ENCODE measurements around the gene KIF18A.

KIF18A gene

DNA sequence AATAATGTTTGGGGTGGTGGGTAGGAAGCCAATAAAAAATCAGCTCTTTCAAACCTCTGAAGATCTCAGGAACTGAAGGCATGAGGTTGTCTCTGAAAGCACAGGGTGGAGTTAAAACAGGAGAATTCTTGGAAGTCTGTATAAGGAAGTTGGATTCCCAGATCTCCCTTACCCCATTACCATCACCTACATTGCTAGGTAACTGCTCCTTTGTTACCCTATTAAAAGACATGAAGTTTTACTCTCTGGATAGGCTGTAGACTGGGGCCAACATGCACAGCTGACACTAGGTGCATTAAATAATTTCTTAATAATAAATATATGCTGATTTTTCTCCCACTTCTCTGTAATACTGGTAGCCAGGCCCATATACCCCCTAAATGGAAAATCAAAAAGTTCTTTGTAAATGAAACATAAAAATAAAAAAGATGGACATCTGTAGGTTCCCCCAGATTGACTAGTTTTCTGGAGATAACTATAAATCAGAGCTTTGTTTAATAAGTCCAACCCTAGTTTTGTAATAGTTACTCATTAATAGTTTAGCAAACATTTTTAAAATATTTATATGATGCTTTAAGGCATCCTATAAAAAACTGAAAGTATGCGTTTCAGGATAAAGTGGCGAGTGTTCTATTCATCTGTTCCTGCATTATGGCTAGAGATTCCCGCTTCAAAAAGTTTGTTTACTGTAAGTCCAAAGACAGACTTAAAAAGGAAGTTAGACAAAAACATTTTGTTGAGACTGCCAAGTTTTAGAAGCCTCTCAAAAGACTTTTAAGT lies 63.8 kb downstream of the KIF18A start:
- no peak for DNase-seq (ENCODE audit: low spot score)

DNA sequence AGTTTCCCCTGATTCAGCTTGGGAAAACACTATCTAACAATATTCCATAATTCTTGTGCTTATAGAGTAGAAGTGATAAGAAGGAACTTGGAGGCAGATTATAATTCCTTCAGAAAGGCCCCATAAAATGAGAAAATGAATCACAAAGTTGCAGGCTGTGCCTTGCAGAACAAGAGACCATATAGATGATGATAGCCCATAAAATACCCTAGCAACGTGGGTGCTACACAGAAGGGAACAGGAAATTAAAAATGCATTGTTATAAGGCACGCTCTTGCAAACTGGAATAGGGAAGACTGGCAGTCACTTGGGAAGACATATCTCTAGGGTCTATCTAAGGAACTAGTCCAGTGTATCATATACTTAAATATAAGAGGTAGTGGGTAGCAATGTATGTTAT lies 67.6 kb downstream of the KIF18A start:
- DNase-seq (ENCODE audit: low spot score) = no peak

- DNase-seq (ENCODE audit: low spot score) = no peak
These were observed 69.2 kb downstream of the KIF18A start for GRCh38 chr11:28038775-28039174.

GRCh38 chr11:28026634-28027290 lies 81.2 kb downstream of the KIF18A start:
- peak; percentile 16 for DNase-seq (ENCODE audit: low spot score)

GRCh38 chr11:28017816-28018215 lies 90.1 kb downstream of the KIF18A start:
- no peak for DNase-seq (ENCODE audit: low spot score)

DNA sequence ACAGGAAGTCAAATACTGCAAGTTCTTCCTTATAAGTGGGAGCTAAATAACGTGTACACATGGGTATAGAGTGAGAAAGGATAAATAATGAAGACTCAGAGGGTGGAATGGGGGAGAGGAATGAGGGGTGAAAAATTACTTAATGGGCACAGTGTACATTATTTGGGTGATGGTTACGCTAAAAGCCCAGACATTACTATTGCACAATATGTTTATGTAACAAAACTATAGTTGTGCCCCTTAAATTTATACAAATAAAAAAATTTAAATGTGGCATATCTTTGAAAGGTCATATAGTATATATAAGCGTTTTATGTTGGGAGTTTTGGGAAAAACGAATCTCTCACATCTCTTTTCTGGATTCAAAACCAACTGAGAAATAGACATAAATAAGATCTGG lies 96.1 kb downstream of the KIF18A start:
- no peak for DNase-seq (ENCODE audit: low spot score)

- no peak for DNase-seq (ENCODE audit: low spot score)
These were observed 98.0 kb downstream of the KIF18A start for GRCh38 chr11:28009996-28010395.

DNA sequence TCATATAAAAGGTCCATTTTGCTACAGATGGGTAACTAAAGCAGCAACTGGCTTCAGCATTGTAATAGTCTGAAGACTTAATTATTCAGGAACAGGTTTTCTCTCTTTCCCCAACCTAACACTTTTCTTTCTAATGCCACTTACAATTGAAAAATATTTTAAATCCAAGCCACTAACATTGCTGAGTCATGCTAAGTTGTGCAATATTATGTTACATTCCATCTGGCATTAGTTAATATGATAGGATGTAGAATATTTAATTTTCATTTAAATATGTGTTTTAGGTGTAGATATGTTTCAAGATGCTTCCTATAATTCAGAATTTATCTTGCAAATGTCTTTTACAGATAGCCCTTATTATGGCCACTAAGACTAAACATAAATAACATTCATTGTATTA lies 98.6 kb downstream of the KIF18A start:
- DNase-seq (ENCODE audit: low spot score) = no peak

GRCh38 chr11:28003615-28004014 lies 104.3 kb downstream of the KIF18A start:
- DNase-seq (ENCODE audit: low spot score) = no peak

- DNase-seq (ENCODE audit: low spot score) = no peak
These were observed 109.4 kb downstream of the KIF18A start for GRCh38 chr11:27998552-27998951.

GRCh38 chr11:27997344-27997743 lies 110.6 kb downstream of the KIF18A start:
- no peak for DNase-seq (ENCODE audit: low spot score)

DNA sequence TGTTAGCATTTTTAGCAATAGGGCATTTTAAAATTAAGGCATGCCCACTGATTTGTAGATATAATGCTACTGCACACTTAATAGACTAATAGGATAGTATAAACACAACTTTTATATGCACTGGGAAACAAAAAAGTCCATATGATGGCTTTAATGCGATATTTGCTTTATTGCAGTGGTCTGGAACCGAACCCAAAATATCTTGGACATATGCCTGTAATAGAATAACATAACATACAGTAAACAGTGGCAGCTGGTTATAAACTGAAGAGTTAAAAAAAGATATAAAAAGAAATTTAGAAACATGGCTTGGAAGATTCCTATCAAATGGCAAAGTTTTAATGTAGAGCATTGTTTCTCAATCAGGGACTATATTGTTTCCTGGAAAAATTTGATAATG lies 111.9 kb downstream of the KIF18A start:
- DNase-seq (ENCODE audit: low spot score) = no peak

- no peak for DNase-seq (ENCODE audit: low spot score)
These were observed 112.9 kb downstream of the KIF18A start for GRCh38 chr11:27995083-27995482.

GRCh38 chr11:27991736-27992135 lies 116.2 kb downstream of the KIF18A start:
- no peak for DNase-seq (ENCODE audit: low spot score)

- no peak for DNase-seq (ENCODE audit: low spot score)
These were observed 130.4 kb downstream of the KIF18A start for GRCh38 chr11:27977527-27977926.

- no peak for DNase-seq (ENCODE audit: low spot score)
These were observed 130.9 kb downstream of the KIF18A start for GRCh38 chr11:27977031-27977430.

GRCh38 chr11:27976262-27976661 lies 131.7 kb downstream of the KIF18A start:
- DNase-seq (ENCODE audit: low spot score) = no peak

DNA sequence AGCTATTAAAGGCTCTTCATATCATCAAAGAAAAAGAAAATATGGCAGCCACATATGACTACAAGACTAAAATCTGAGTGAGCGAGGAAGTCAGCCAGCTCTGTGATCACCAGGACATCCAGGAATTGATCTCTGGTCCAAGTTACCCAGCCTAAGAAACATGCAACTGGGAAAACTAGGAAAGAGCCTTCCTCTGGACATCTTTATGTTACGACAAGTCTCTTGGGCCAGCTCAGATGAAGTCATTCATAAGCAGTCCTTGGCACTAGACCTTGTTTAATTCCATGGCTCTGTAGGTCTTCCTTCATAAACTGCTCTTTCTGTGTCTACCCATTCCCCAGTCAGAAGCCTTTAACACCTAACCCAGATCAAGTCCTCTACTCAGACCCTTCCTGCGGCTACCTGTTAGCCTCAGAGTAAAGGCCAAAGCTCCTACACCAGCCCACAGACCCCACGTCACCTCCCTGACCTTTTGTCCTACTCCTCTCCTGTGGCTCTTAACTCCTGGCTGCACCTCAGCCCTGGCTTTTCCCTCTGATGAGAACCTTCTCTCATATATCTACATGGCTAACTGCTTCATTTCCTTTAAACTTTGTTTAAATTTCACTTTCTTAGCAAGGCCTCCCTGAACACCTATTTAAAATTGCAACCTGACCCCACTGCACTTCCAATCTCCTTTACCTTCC lies 134.0 kb downstream of the KIF18A start:
- DNase-seq (ENCODE audit: low spot score) = no peak

DNA sequence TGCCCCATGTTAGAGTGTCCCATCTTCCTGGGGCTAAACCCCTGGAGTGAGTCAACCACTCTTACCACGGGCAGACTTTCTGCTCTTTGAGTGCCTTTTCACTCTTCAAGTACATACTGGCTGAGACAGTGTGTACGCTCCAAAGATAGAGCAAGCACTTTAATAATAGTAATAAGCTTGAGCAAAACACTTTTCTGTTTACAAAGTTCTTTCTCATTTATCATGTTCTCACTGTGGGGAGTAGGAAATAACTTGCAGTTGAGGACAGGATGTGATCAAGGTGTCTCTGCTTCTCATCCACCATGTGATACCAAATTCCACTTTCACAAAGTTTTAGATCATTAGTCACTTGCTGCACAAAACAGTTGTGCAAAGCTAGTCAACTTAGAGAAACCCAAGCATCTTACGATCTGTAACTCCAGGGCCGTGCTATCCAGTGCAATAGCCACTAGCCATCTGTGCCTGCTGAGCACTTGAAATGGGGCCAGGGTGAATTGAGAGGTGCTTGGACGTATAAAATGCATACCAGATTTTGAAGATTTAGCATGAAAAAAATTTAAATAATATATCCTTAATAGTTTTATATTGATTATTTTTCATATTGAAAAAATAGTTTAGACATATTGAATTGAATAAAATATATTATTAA lies 135.3 kb downstream of the KIF18A start:
- DNase-seq (ENCODE audit: low spot score) = no peak

DNA sequence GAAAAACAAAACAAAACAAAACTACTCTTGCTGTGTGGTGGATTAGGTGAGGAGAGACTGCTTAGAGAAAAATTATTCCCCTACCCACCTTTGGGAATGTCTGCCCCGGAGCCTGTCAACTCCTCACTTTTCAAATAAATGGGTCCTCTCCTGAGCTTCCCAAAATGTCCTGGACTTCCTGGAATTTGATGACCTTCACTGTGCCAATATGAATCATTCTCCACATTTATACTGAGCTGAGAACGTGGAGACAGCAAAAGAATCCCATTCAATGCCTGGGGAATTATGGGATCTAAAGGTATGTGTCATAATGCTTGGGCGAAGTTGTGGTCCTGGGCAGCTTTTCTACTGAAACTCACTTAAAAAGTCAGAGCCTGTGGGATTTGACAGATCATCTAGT lies 136.8 kb downstream of the KIF18A start:
- no peak for DNase-seq (ENCODE audit: low spot score)
